Subcutaneous abdominal adipose tissue (tissue), 5 donors: ENCODE data around the gene ZNF628.
A peak's percentile ranks its signal among the peaks of the same experiment; 100 is the strongest.

Experiments used
- H3K27ac ChIP-seq: one replicate; pipeline ENCODE4 v1.7.0; 2013; ENCODE audit warnings: low read depth, mild to moderate bottlenecking, inconsistent platforms, low read length, moderate library complexity
- H3K27me3 ChIP-seq, 5 donors: one replicate each; pipeline ENCODE4 v1.7.0; 2013; ENCODE audit warnings: low read length in 5 of 5, inconsistent platforms in 1 of 5; ENCODE audit not compliant: control insufficient read depth in 5 of 5, insufficient read depth in 4 of 5
- H3K36me3 ChIP-seq, 5 donors: one replicate each; pipeline ENCODE4 v1.7.0; 2013; ENCODE audit warnings: low read length in 5 of 5; ENCODE audit not compliant: control insufficient read depth in 5 of 5, insufficient read depth in 5 of 5
- H3K4me1 ChIP-seq, 5 donors: one replicate each; pipeline ENCODE4 v1.7.0; 2013; ENCODE audit warnings: low read length in 5 of 5, mild to moderate bottlenecking in 3 of 5, moderate library complexity in 1 of 5; ENCODE audit not compliant: control insufficient read depth in 5 of 5, insufficient read depth in 5 of 5
- H3K4me3 ChIP-seq, 5 donors: one replicate each; pipeline ENCODE4 v1.7.0; 2013; ENCODE audit warnings: low read length in 5 of 5, low read depth in 1 of 5
- H3K9ac ChIP-seq, 5 donors: one replicate each; pipeline ENCODE4 v1.7.0; 2013; ENCODE audit warnings: low read length in 5 of 5, mild to moderate bottlenecking in 4 of 5, moderate library complexity in 3 of 5
- H3K9me3 ChIP-seq, 5 donors: one replicate each; pipeline ENCODE4 v1.7.0; 2013; ENCODE audit warnings: low read length in 5 of 5; ENCODE audit not compliant: control insufficient read depth in 5 of 5
- donor health status: healthy.
- donor health status: healthy.
- donor health status: healthy.
- donor health status: healthy.
- donor health status: healthy.

The ZNF628 gene

GRCh38 chr19:55482967-55483705 is 6.7 kb downstream of the ZNF628 start:
- H3K9me3 ChIP-seq, result no peaks in the 10 kb centered on the region
- no peak overlapping the region for H3K27ac ChIP-seq
- H3K27me3 ChIP-seq, result peaks cover 0 to 25% (median 18%) of the 10 kb centered on the region in 5 donors
- H3K9ac ChIP-seq, result no peak overlapping the region
- peaks cover 5 to 50% (median 43%) of the 10 kb centered on the region in 5 donors for H3K4me1 ChIP-seq
- H3K36me3 ChIP-seq, result peaks cover 0 to 29% (median 14%) of the 10 kb centered on the region in 5 donors
- no peak overlapping the region for H3K4me3 ChIP-seq

- H3K4me3 ChIP-seq, result peak overlapping the region in 2 of 5 donors; percentile 62 to 64
- H3K4me1 ChIP-seq, result peaks cover 5 to 47% (median 42%) of the 10 kb centered on the region in 5 donors
- no peaks in the 10 kb centered on the region for H3K9me3 ChIP-seq
- H3K27ac ChIP-seq, result peak overlapping the region; percentile 74
- H3K36me3 ChIP-seq, result peaks cover 0 to 29% (median 14%) of the 10 kb centered on the region in 5 donors
- peaks cover 0 to 27% (median 19%) of the 10 kb centered on the region in 5 donors for H3K27me3 ChIP-seq
- H3K9ac ChIP-seq, result peak overlapping the region in 2 of 5 donors; percentile 35 to 68
Measured at GRCh38 chr19:55483706-55484592, 7.5 kb downstream of the ZNF628 start.

- H3K9ac ChIP-seq, result peak within 1 kb of the TSS in 3 of 5 donors; percentile 57 to 68 (median 58)
- H3K27me3 ChIP-seq, result peaks cover 0 to 32% (median 25%) of the 10 kb centered on the region in 5 donors
- peaks cover 5 to 51% (median 48%) of the 10 kb centered on the region in 5 donors for H3K4me1 ChIP-seq
- peak within 1 kb of the TSS; percentile 74 for H3K27ac ChIP-seq
- peaks cover 0 to 29% (median 14%) of the 10 kb centered on the region in 5 donors for H3K36me3 ChIP-seq
- H3K9me3 ChIP-seq, result no peaks in the 10 kb centered on the region
- peak within 1 kb of the TSS in 4 of 5 donors; percentile 47 to 64 (median 55) for H3K4me3 ChIP-seq
Measured at GRCh38 chr19:55484593-55485438, 8.4 kb downstream of the ZNF628 start, which contains the start of gene NAT14. Gene NAT14, plus strand, starts transcription at chr19:55485188. Its CDS starts 521 bp downstream, at chr19:55485709.

- peak overlapping the region in 2 of 5 donors; percentile 62 to 64 for H3K4me3 ChIP-seq
- H3K4me1 ChIP-seq, result peaks cover 5 to 51% (median 48%) of the 10 kb centered on the region in 5 donors
- no peaks in the 10 kb centered on the region for H3K9me3 ChIP-seq
- peaks cover 0 to 29% (median 14%) of the 10 kb centered on the region in 5 donors for H3K36me3 ChIP-seq
- H3K27ac ChIP-seq, result peak overlapping the region; percentile 74
- peaks cover 0 to 32% (median 25%) of the 10 kb centered on the region in 5 donors for H3K27me3 ChIP-seq
- H3K9ac ChIP-seq, result peak overlapping the region in 1 of 5 donors; percentile 57
Measured at GRCh38 chr19:55485439-55486011, 9.1 kb downstream of the ZNF628 start.

- Histone ChIP-seq H3K4me1 (peaks cover 5 to 56% (median 48%) of the 10 kb centered on the region in 5 donors), H3K36me3 (peaks cover 0 to 24% (median 11%) of the 10 kb centered on the region in 5 donors), H3K9ac (peak overlapping the region in 2 of 5 donors; percentile 12 to 57), H3K27ac (peak overlapping the region; percentile 74), H3K4me3 (peak overlapping the region in 2 of 5 donors; percentile 4 to 37), H3K9me3 (no peaks in the 10 kb centered on the region), H3K27me3 (peaks cover 0 to 33% (median 28%) of the 10 kb centered on the region in 5 donors)
Measured at GRCh38 chr19:55486043-55486970, 9.9 kb downstream of the ZNF628 start.

DNA sequence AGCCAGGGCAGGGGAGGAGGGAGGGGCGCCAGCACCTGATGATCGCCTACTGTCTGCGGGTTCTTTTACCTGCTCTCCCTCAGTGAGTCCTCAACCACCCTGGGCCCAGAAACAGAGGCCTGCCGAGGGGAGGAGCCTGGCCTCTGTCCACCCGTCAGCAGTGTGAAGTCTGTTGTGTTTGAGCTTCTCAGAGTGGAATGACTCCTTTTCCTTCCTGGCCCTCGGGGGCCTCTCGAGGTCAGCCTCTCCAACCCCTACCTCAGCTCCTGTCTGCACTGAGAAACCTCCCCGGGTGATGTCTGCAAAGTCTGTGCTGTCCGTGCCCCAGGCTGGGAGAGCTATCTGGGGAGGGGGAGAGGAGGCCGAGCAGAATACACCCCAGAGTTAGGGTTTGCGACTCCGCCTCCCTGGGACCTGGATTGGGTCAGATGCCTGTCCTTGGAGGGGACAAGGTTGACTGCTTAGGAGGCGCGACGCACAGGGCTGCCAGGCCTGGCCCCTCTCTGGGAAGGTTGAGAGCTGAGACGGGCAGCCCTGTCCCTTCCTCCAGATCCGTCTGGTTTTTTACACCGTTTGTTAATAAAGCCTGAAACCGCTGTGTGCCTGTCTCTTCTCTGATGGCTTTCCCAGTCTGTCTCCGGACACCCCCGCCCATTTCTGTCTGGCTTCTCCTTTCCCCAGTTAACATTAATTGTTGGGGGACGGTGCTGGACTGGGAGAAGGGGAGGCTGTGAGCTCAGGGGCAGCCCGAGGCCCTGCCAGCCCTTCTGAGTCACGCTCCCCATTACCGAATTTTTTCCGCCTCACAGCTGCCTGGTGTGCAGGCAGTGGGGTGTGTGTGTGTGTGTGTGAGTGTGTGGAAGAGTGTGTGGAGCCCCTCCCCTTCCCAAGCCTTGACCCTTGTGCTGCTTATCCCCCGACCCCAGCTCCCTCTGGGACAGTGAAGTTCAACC is 10.8 kb downstream of the ZNF628 start:
- Histone ChIP-seq H3K27ac (peak overlapping the region; percentile 74), H3K4me1 (peaks cover 5 to 62% (median 48%) of the 10 kb centered on the region in 5 donors), H3K36me3 (peaks cover 0 to 16% (median 10%) of the 10 kb centered on the region in 5 donors), H3K9me3 (no peaks in the 10 kb centered on the region), H3K9ac (peak overlapping the region in 2 of 5 donors; percentile 12 to 57), H3K4me3 (peak overlapping the region in 3 of 5 donors; percentile 4 to 7 (median 4)), H3K27me3 (peaks cover 5 to 38% (median 36%) of the 10 kb centered on the region in 5 donors)

GRCh38 chr19:55487924-55488687 is 11.7 kb downstream of the ZNF628 start, which contains the start of gene SSC5D:
Gene SSC5D, plus strand, starts transcription at chr19:55488436. Its CDS starts 154 bp downstream, at chr19:55488590.
- H3K4me1 ChIP-seq, result peaks cover 5 to 68% (median 51%) of the 10 kb centered on the region in 5 donors
- peak within 1 kb of the TSS; percentile 74 for H3K27ac ChIP-seq
- H3K27me3 ChIP-seq, result peaks cover 5 to 46% (median 42%) of the 10 kb centered on the region in 5 donors
- H3K9me3 ChIP-seq, result no peaks in the 10 kb centered on the region
- H3K36me3 ChIP-seq, result peaks cover 0 to 9% (median 4%) of the 10 kb centered on the region in 5 donors
- peak within 1 kb of the TSS in 1 of 5 donors; percentile 57 for H3K9ac ChIP-seq
- peak within 1 kb of the TSS in 2 of 5 donors; percentile 4 for H3K4me3 ChIP-seq
